Naive thymus-derived CD4-positive, alpha-beta T cell (primary cell): ENCODE data around the gene FRMD4B. TPM values are rescaled to one million over a fixed set of nuclear protein-coding genes. Genes with fewer than 3 reads are reported as not detected.
A peak's percentile ranks its signal among the peaks of the same experiment; 100 is the strongest.

Experiments used
- ATAC-seq: fragments of 150-1000 bp; cut with Tn5 transposase; 2 replicates; pipeline ENCODE4 v1.10.0; 2021; ENCODE audit warnings: mild to moderate bottlenecking, moderate library complexity
- CTCF ChIA-PET: fragments of 350-600 bp; sonication (Branson Sonifier 250); formaldehyde crosslinking; loops from one replicate; lab custom pipeline; 2021; ENCODE audit warnings: antibody characterized with exemption; lab: Charles Lee
- POLR2A ChIA-PET: fragments of 350-600 bp; sonication (Branson Sonifier 250); formaldehyde crosslinking; loops from one replicate; lab custom pipeline; 2021; ENCODE audit warnings: antibody characterized with exemption, inconsistent platforms; lab: Charles Lee
- DNase-seq, 9 donors: peaks; one replicate each; pipeline versions ENCODE4 v3.0.0 to v3.0.0-alpha.2; 2020 to 2022; ENCODE audit warnings: mixed read lengths in 1 of 9
- H3K27ac ChIP-seq: one replicate; pipeline ENCODE4 v1.7.0; 2013; ENCODE audit warnings: mild to moderate bottlenecking, low read depth, low read length, moderate library complexity
- H3K27me3 ChIP-seq, 2 donors: one replicate each; pipeline ENCODE4 v1.7.0; 2013; ENCODE audit warnings: low read length in 2 of 2, mild to moderate bottlenecking in 2 of 2, moderate library complexity in 2 of 2; ENCODE audit not compliant: control insufficient read depth in 2 of 2, insufficient read depth in 2 of 2
- H3K36me3 ChIP-seq, 3 experiments: 1 replicate in 2 of 3; 2 replicates in 1 of 3; pipeline ENCODE4 v1.7.0; 2013; ENCODE audit warnings: low read length in 3 of 3, mild to moderate bottlenecking in 3 of 3, moderate library complexity in 1 of 3; ENCODE audit not compliant: insufficient read depth in 3 of 3, control insufficient read depth in 2 of 3
- H3K4me1 ChIP-seq, 2 donors: one replicate each; pipeline ENCODE4 v1.7.0; 2013; ENCODE audit warnings: low read length in 2 of 2, mild to moderate bottlenecking in 2 of 2, moderate library complexity in 1 of 2; ENCODE audit not compliant: control insufficient read depth in 2 of 2, insufficient read depth in 2 of 2
- H3K4me3 ChIP-seq: 2 replicates; pipeline ENCODE4 v1.7.0; 2013; ENCODE audit warnings: mild to moderate bottlenecking, low read length
- H3K9me3 ChIP-seq, 3 experiments: 1 replicate in 2 of 3; 2 replicates in 1 of 3; pipeline ENCODE4 v1.7.0; 2013; ENCODE audit warnings: low read length in 3 of 3; ENCODE audit not compliant: control insufficient read depth in 2 of 3
- H3K27ac Mint-ChIP-seq, 9 donors: one replicate each; pipeline ENCODE4 v1.8.0; 2020 to 2022; ENCODE audit warnings: mixed read lengths in 9 of 9, mild to moderate bottlenecking in 8 of 9, moderate library complexity in 5 of 9, inconsistent platforms in 2 of 9
- H3K27me3 Mint-ChIP-seq, 5 donors: one replicate each; pipeline ENCODE4 v1.8.0; 2021 to 2022; ENCODE audit warnings: mixed read lengths in 5 of 5, mild to moderate bottlenecking in 1 of 5
- H3K36me3 Mint-ChIP-seq, 5 donors: one replicate each; pipeline ENCODE4 v1.8.0; 2020 to 2022; ENCODE audit warnings: mixed read lengths in 5 of 5, mild to moderate bottlenecking in 3 of 5, inconsistent platforms in 1 of 5
- H3K4me1 Mint-ChIP-seq, 7 donors: one replicate each; pipeline ENCODE4 v1.8.0; 2020 to 2022; ENCODE audit warnings: mixed read lengths in 7 of 7, mild to moderate bottlenecking in 3 of 7, inconsistent platforms in 1 of 7
- H3K4me3 Mint-ChIP-seq, 10 donors: one replicate each; pipeline ENCODE4 v1.8.0; 2020 to 2022; ENCODE audit warnings: mild to moderate bottlenecking in 10 of 10, mixed read lengths in 10 of 10, moderate library complexity in 6 of 10, inconsistent platforms in 2 of 10
- H3K9me3 Mint-ChIP-seq, 11 donors: one replicate each; pipeline ENCODE4 v1.8.0; 2020 to 2022; ENCODE audit warnings: mixed read lengths in 11 of 11, mild to moderate bottlenecking in 4 of 11, inconsistent platforms in 1 of 11, moderate library complexity in 1 of 11
- intact Hi-C, 2 donors: fragments of 100-400 bp; cut with micrococcal nuclease; formaldehyde crosslinking; loops; one replicate each; pipeline ENCODE4 v1.15.1; 2023
- polyA plus RNA-seq, 2 donors: library from polyadenylated mRNA; unstranded; fragments of 300-500 nt; fragmentation: Illumina TruSeq; gene quantifications; one replicate each; pipeline ENCODE4 v1.2.3, GENCODE V29; 2021
- total RNA-seq, 6 experiments: library from RNA in 5 of 6; stranded (reverse) in 5 of 6; gene quantifications; 1 replicate in 5 of 6; 2 replicates in 1 of 6; pipeline ENCODE4 v1.2.3 and lab custom pipeline; 2021 to 2026

The FRMD4B gene
- total and polyA plus RNA-seq, 7 experiments from 2014 or later: 0.59 to 32.2 (median 5.6) TPM; not detected in 1

- Histone ChIP-seq H3K4me3 (no peak overlapping the region), H3K4me1 (no peaks in the 10 kb centered on the region), H3K27me3 (no peaks in the 10 kb centered on the region), H3K27ac (no peak overlapping the region), H3K36me3 (no peaks in the 10 kb centered on the region), H3K9me3 (no peaks in the 10 kb centered on the region)
- Mint-ChIP-seq H3K4me1 (peaks cover 0 to 5% (median 0%) of the 10 kb centered on the region in 7 donors), H3K4me3 (no peak overlapping the region), H3K27ac (no peak overlapping the region), H3K9me3 (peaks cover 0 to 4% (median 0%) of the 10 kb centered on the region in 11 donors), H3K27me3 (peaks cover 0 to 2% (median 0%) of the 10 kb centered on the region in 5 donors), H3K36me3 (no peaks in the 10 kb centered on the region)
- ChIA-PET CTCF (no interaction called here), POLR2A (no interaction called here)
- no peak for DNase-seq
- intact Hi-C loops: no loop called here
- no peak for ATAC-seq
Observed at GRCh38 chr3:69417541-69418078, 31.7 kb upstream of the FRMD4B start.

GRCh38 chr3:69413551-69414207, 27.8 kb upstream of the FRMD4B start:
- Mint-ChIP-seq H3K9me3 (peaks cover 0 to 4% (median 0%) of the 10 kb centered on the region in 11 donors), H3K4me3 (no peak overlapping the region), H3K36me3 (no peaks in the 10 kb centered on the region), H3K27me3 (peaks cover 0 to 2% (median 0%) of the 10 kb centered on the region in 5 donors), H3K4me1 (peaks cover 1 to 10% (median 5%) of the 10 kb centered on the region in 7 donors), H3K27ac (no peak overlapping the region)
- Histone ChIP-seq H3K27ac (no peak overlapping the region), H3K4me3 (no peak overlapping the region), H3K9me3 (no peaks in the 10 kb centered on the region), H3K27me3 (no peaks in the 10 kb centered on the region), H3K36me3 (no peaks in the 10 kb centered on the region), H3K4me1 (no peaks in the 10 kb centered on the region)
- POLR2A ChIA-PET: no interaction called here
- intact Hi-C loops: no loop called here
- CTCF ChIA-PET: no interaction called here
- ATAC-seq (no peak), DNase-seq (no peak)

GRCh38 chr3:69411346-69411745, 25.5 kb upstream of the FRMD4B start:
- DNase-seq (no peak), ATAC-seq (no peak)
- Histone ChIP-seq H3K4me1 (no peaks in the 10 kb centered on the region), H3K4me3 (no peak overlapping the region), H3K27me3 (no peaks in the 10 kb centered on the region), H3K27ac (no peak overlapping the region), H3K36me3 (no peaks in the 10 kb centered on the region), H3K9me3 (no peaks in the 10 kb centered on the region)
- Mint-ChIP-seq H3K9me3 (peaks cover 0 to 2% (median 0%) of the 10 kb centered on the region in 11 donors), H3K4me1 (peaks cover 1 to 10% (median 5%) of the 10 kb centered on the region in 7 donors), H3K27me3 (peaks cover 0 to 1% (median 0%) of the 10 kb centered on the region in 5 donors), H3K36me3 (no peaks in the 10 kb centered on the region), H3K4me3 (no peak overlapping the region), H3K27ac (no peak overlapping the region)
- ChIA-PET POLR2A (no interaction called here), CTCF (no interaction called here)
- intact Hi-C loops: loop anchor here in 1 of 2 donors (2.0 kb wide), 1 partner anchor 105 kb away; no protein-coding TSS in a partner anchor

GRCh38 chr3:69410301-69410700, 24.4 kb upstream of the FRMD4B start:
- Histone ChIP-seq H3K9me3 (no peaks in the 10 kb centered on the region), H3K27ac (no peak overlapping the region), H3K4me3 (no peak overlapping the region), H3K27me3 (no peaks in the 10 kb centered on the region), H3K36me3 (no peaks in the 10 kb centered on the region), H3K4me1 (no peaks in the 10 kb centered on the region)
- intact Hi-C loops: loop anchor here (1.0 to 2.0 kb wide), 5 partner anchors 86 to 289 kb away; no protein-coding TSS in a partner anchor
- DNase-seq (peak; percentile 9 to 60 (median 46)), ATAC-seq (peak; percentile 93)
- POLR2A ChIA-PET: no interaction called here
- Mint-ChIP-seq H3K27ac (no peak overlapping the region), H3K4me1 (peaks cover 1 to 10% (median 5%) of the 10 kb centered on the region in 7 donors), H3K4me3 (no peak overlapping the region), H3K36me3 (no peaks in the 10 kb centered on the region), H3K27me3 (peaks cover 0 to 3% (median 0%) of the 10 kb centered on the region in 5 donors), H3K9me3 (peaks cover 0 to 4% (median 0%) of the 10 kb centered on the region in 11 donors)
- CTCF ChIA-PET: interaction anchor here (1.0 to 1.5 kb wide), 2 partner anchors 248 to 249 kb away, joined by 4 to 7 read pairs; no protein-coding TSS in a partner anchor

- Histone ChIP-seq H3K4me3 (no peak overlapping the region), H3K27ac (no peak overlapping the region), H3K27me3 (no peaks in the 10 kb centered on the region), H3K9me3 (no peaks in the 10 kb centered on the region), H3K36me3 (no peaks in the 10 kb centered on the region), H3K4me1 (no peaks in the 10 kb centered on the region)
- H3K4me3 Mint-ChIP-seq: no peak overlapping the region
- DNase-seq (no peak), ATAC-seq (no peak)
- no peak overlapping the region for H3K27ac Mint-ChIP-seq
- ChIA-PET POLR2A (no interaction called here), CTCF (interaction anchor here (1.0 to 1.5 kb wide), 2 partner anchors 247 to 248 kb away, joined by 4 to 7 read pairs; no protein-coding TSS in a partner anchor)
- intact Hi-C loops: loop anchor here (1.0 to 2.0 kb wide), 5 partner anchors 86 to 289 kb away; no protein-coding TSS in a partner anchor
- H3K36me3 Mint-ChIP-seq: no peaks in the 10 kb centered on the region
- H3K4me1 Mint-ChIP-seq: peaks cover 1 to 10% (median 5%) of the 10 kb centered on the region in 7 donors
- H3K9me3 Mint-ChIP-seq: peaks cover 0 to 7% (median 0%) of the 10 kb centered on the region in 11 donors
- H3K27me3 Mint-ChIP-seq: peaks cover 0 to 3% (median 0%) of the 10 kb centered on the region in 5 donors
Observed at GRCh38 chr3:69409831-69410230, 23.9 kb upstream of the FRMD4B start.

- DNase-seq (no peak), ATAC-seq (no peak)
- intact Hi-C loops: no loop called here
- Histone ChIP-seq H3K27me3 (no peaks in the 10 kb centered on the region), H3K9me3 (no peaks in the 10 kb centered on the region), H3K4me3 (no peak overlapping the region), H3K27ac (no peak overlapping the region), H3K36me3 (no peaks in the 10 kb centered on the region), H3K4me1 (no peaks in the 10 kb centered on the region)
- H3K27ac Mint-ChIP-seq: no peak overlapping the region
- H3K36me3 Mint-ChIP-seq: no peaks in the 10 kb centered on the region
- peaks cover 0 to 10% (median 3%) of the 10 kb centered on the region in 11 donors for H3K9me3 Mint-ChIP-seq
- H3K4me1 Mint-ChIP-seq: peaks cover 1 to 7% (median 5%) of the 10 kb centered on the region in 7 donors
- POLR2A ChIA-PET: no interaction called here
- CTCF ChIA-PET: interaction anchor here (0.7 to 1.5 kb wide), 3 partner anchors 9 to 248 kb away, joined by 3 to 7 read pairs (median 3); no protein-coding TSS in a partner anchor
- H3K4me3 Mint-ChIP-seq: no peak overlapping the region
- H3K27me3 Mint-ChIP-seq: peaks cover 0 to 3% (median 0%) of the 10 kb centered on the region in 5 donors
Observed at GRCh38 chr3:69409011-69409410, 23.1 kb upstream of the FRMD4B start.
